SK-N-SH treated with all-trans-retinoic acid at 6 μM for 48 hours (cell line): ENCODE results near the gene HDAC5.

Experiments used
- ATAC-seq: fragments of 200-7000 bp; cut with Tn5 transposase; 3 replicates; pipeline ENCODE4 v1.9.1; 2020; ENCODE audit warnings: mild to moderate bottlenecking, moderate library complexity
- ARNTL ChIP-seq: fragments of 450-650 bp; formaldehyde crosslinking; IDR thresholded peaks from 2 replicates; pipeline ENCODE4 v1.5.0; 2020; ENCODE audit warnings: low read depth, mild to moderate bottlenecking, moderate library complexity, borderline replicate concordance
- BACH2 ChIP-seq: fragments of 250-450 bp; sonication (Bioruptor Pico); IDR thresholded peaks from 2 replicates; pipeline ENCODE4 v1.9.0; 2021; ENCODE audit warnings: mild to moderate bottlenecking, borderline replicate concordance
- CREB5 ChIP-seq: fragments of 250-450 bp; sonication (Bioruptor Pico); IDR thresholded peaks from 2 replicates; pipeline ENCODE4 v1.5.1; 2020; ENCODE audit warnings: low read depth, mild to moderate bottlenecking, moderate library complexity
- CSDC2 ChIP-seq: fragments of 250-450 bp; sonication (Bioruptor Pico); IDR thresholded peaks from 2 replicates; pipeline ENCODE4 v1.5.0; 2020; ENCODE audit warnings: mild to moderate bottlenecking, moderate library complexity
- CSRNP3 ChIP-seq: fragments of 250-450 bp; sonication (Bioruptor Pico); IDR thresholded peaks from 2 replicates; pipeline ENCODE4 v1.5.1; 2021; ENCODE audit warnings: mild to moderate bottlenecking, moderate library complexity
- ESRRG ChIP-seq: fragments of 250-450 bp; sonication (Bioruptor Pico); IDR thresholded peaks from 2 replicates; pipeline ENCODE4 v1.6.1; 2021; ENCODE audit warnings: mild to moderate bottlenecking
- GLIS3 ChIP-seq: fragments of 250-450 bp; sonication (Bioruptor Pico); IDR thresholded peaks from 2 replicates; pipeline ENCODE4 v1.5.0; 2020; ENCODE audit warnings: mild to moderate bottlenecking, moderate library complexity
- ISL1 ChIP-seq: fragments of 250-450 bp; sonication (Bioruptor Pico); IDR thresholded peaks from 2 replicates; pipeline ENCODE4 v2.1.2; 2022; ENCODE audit warnings: mild to moderate bottlenecking, moderate library complexity
- OSR1 ChIP-seq: fragments of 250-450 bp; sonication (Bioruptor Pico); IDR thresholded peaks from 2 replicates; pipeline ENCODE4 v1.8.0; 2022; ENCODE audit warnings: moderate library complexity, mild to moderate bottlenecking, inconsistent platforms
- PATZ1 ChIP-seq: fragments of 250-450 bp; sonication (Bioruptor Pico); IDR thresholded peaks from 2 replicates; pipeline ENCODE4 v1.8.0; 2020; ENCODE audit warnings: mild to moderate bottlenecking, moderate library complexity, borderline replicate concordance
- PPARA ChIP-seq: fragments of 250-450 bp; sonication (Bioruptor Pico); IDR thresholded peaks from 2 replicates; pipeline ENCODE4 v1.5.0; 2020; ENCODE audit warnings: mild to moderate bottlenecking, borderline replicate concordance
- RARB ChIP-seq: fragments of 250-450 bp; sonication (Bioruptor Pico); IDR thresholded peaks from 2 replicates; pipeline ENCODE4 v1.8.0; 2021; ENCODE audit warnings: mild to moderate bottlenecking, moderate library complexity
- SNAI2 ChIP-seq: fragments of 250-450 bp; sonication (Bioruptor Pico); IDR thresholded peaks from 2 replicates; pipeline ENCODE4 v1.5.0; 2020; ENCODE audit warnings: mild to moderate bottlenecking, moderate library complexity
- TCF4 ChIP-seq: fragments of 250-450 bp; sonication (Bioruptor Pico); IDR thresholded peaks from 2 replicates; pipeline ENCODE4 v1.8.0; 2021; ENCODE audit warnings: mild to moderate bottlenecking, moderate library complexity, borderline replicate concordance
- TOX ChIP-seq: fragments of 250-450 bp; sonication (Bioruptor Pico); IDR thresholded peaks from 2 replicates; pipeline ENCODE4 v1.8.0; 2021; ENCODE audit warnings: mild to moderate bottlenecking, moderate library complexity, borderline replicate concordance
- ZC3H10 ChIP-seq: fragments of 250-450 bp; sonication (Bioruptor Pico); IDR thresholded peaks from 2 replicates; pipeline ENCODE4 v1.5.1; 2021; ENCODE audit warnings: mild to moderate bottlenecking, moderate library complexity
- ZFP3 ChIP-seq: fragments of 250-450 bp; sonication (Bioruptor Pico); IDR thresholded peaks from 2 replicates; pipeline ENCODE4 v1.5.0; 2020; ENCODE audit warnings: mild to moderate bottlenecking, moderate library complexity
- ZFP30 ChIP-seq: fragments of 450-650 bp; formaldehyde crosslinking; IDR thresholded peaks from 2 replicates; pipeline ENCODE4 v1.5.0; 2022; ENCODE audit warnings: mild to moderate bottlenecking, moderate library complexity
- ZNF565 ChIP-seq: fragments of 450-650 bp; formaldehyde crosslinking; conservative IDR thresholded peaks from 2 replicates; pipeline ENCODE4 v1.5.0; 2020; ENCODE audit warnings: low read depth, mild to moderate bottlenecking, moderate library complexity
- ZNF70 ChIP-seq: fragments of 450-650 bp; formaldehyde crosslinking; IDR thresholded peaks from 2 replicates; pipeline ENCODE4 v1.5.0; 2020; ENCODE audit warnings: mild to moderate bottlenecking, moderate library complexity
- ZNF8 ChIP-seq: fragments of 450-650 bp; formaldehyde crosslinking; IDR thresholded peaks from 2 replicates; pipeline ENCODE4 v1.5.0; 2020; ENCODE audit warnings: mild to moderate bottlenecking, moderate library complexity

HDAC5 gene

GRCh38 chr17:44094701-44095387 is 28.6 kb downstream of the HDAC5 start (continued):
- no peak for TF ChIP-seq CSRNP3 (CRISPR knock-in tag)
- TF ChIP-seq ZFP3 (CRISPR knock-in tag) = no peak
- TF ChIP-seq GLIS3 (CRISPR knock-in tag) = no peak
- TF ChIP-seq, all 23 proteins: peak for 0

GRCh38 chr17:44093231-44093900 is 30.1 kb downstream of the HDAC5 start:
- no peak for TF ChIP-seq CSDC2 (CRISPR knock-in tag)
- TF ChIP-seq ESRRG (CRISPR knock-in tag) = no peak
- TF ChIP-seq PATZ1 (CRISPR knock-in tag) = no peak
- TF ChIP-seq CREB5 (CRISPR knock-in tag) = no peak
- no peak for TF ChIP-seq CSRNP3 (CRISPR knock-in tag)
- no peak for TF ChIP-seq BACH2
- TF ChIP-seq PPARA (CRISPR knock-in tag) = no peak
- no peak for TF ChIP-seq SNAI2 (CRISPR knock-in tag)
- no peak for TF ChIP-seq ZNF70 (CRISPR knock-in tag)
- TF ChIP-seq TCF4 (CRISPR knock-in tag) = no peak
- no peak for TF ChIP-seq TOX (CRISPR knock-in tag)
- no peak for TF ChIP-seq ZFP30 (CRISPR knock-in tag)
- no peak for TF ChIP-seq RARB (CRISPR knock-in tag)
- TF ChIP-seq ZNF8 = no peak
- TF ChIP-seq ISL1 (CRISPR knock-in tag) = no peak
- TF ChIP-seq ZC3H10 = no peak
- TF ChIP-seq OSR1 (CRISPR knock-in tag) = no peak
- no peak for TF ChIP-seq ZFP3 (CRISPR knock-in tag)
- TF ChIP-seq GLIS3 (CRISPR knock-in tag) = no peak
- TF ChIP-seq ZNF565 = no peak
- no peak for ATAC-seq

- ATAC-seq = no peak
- no peak for TF ChIP-seq TOX (CRISPR knock-in tag)
- TF ChIP-seq ZNF8 = no peak
- TF ChIP-seq ARNTL (CRISPR knock-in tag) = no peak
- TF ChIP-seq ZFP3 (CRISPR knock-in tag) = no peak
- TF ChIP-seq TCF4 (CRISPR knock-in tag) = no peak
- TF ChIP-seq CSDC2 (CRISPR knock-in tag) = no peak
- TF ChIP-seq ISL1 (CRISPR knock-in tag) = no peak
- no peak for TF ChIP-seq ZFP30 (CRISPR knock-in tag)
- TF ChIP-seq RARB (CRISPR knock-in tag) = no peak
Observed at GRCh38 chr17:44092051-44092450, 31.4 kb downstream of the HDAC5 start.
